ENCODE results near the gene AMZ2.
"Not testable (repeated sequence)": the region's sequence is repeated elsewhere in the genome, so short reads cannot be mapped to it uniquely, and the experiment has no call there.

DNA sequence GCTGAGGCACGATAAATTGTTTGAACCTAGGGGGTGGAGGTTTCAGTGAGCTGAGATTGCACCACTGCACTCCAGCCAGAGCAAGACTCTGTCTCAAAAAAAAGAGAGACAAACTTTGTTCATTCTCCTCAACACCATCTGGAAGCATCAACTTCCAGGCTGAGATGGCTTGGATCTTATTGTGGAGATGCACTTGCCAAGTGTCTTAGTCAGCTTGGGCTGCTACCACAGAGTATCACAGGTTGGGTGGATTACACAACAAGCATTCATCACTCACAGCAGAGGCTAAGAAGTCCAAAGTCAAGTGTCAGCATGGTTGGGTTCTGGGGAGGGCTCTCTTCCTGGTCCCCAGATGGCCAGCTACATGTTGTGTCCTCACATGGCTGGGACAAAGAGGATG lies 15.1 kb upstream of the AMZ2 start:
- TF ChIP-seq, protein P1, sequence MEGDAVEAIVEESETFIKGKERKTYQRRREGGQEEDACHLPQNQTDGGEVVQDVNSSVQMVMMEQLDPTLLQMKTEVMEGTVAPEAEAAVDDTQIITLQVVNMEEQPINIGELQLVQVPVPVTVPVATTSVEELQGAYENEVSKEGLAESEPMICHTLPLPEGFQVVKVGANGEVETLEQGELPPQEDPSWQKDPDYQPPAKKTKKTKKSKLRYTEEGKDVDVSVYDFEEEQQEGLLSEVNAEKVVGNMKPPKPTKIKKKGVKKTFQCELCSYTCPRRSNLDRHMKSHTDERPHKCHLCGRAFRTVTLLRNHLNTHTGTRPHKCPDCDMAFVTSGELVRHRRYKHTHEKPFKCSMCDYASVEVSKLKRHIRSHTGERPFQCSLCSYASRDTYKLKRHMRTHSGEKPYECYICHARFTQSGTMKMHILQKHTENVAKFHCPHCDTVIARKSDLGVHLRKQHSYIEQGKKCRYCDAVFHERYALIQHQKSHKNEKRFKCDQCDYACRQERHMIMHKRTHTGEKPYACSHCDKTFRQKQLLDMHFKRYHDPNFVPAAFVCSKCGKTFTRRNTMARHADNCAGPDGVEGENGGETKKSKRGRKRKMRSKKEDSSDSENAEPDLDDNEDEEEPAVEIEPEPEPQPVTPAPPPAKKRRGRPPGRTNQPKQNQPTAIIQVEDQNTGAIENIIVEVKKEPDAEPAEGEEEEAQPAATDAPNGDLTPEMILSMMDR (IDR thresholded peaks at IDR 0.05; ENCODE audit: insufficient read depth, low read depth, low read length) = not testable (repeated sequence)
- not testable (repeated sequence) for TF ChIP-seq EZH2 (IDR thresholded peaks at IDR 0.05; ENCODE audit: insufficient read depth, low read length)

All from astrocyte (in vitro differentiated cells and primary cell).